ENCODE results near the gene PHAX. TPM values are rescaled to one million over a fixed set of nuclear protein-coding genes. Genes with fewer than 3 reads are reported as not detected.

Gene PHAX
- total and polyA plus RNA-seq, 2 experiments from 2014 or later = 86.5 to 124 TPM

DNA sequence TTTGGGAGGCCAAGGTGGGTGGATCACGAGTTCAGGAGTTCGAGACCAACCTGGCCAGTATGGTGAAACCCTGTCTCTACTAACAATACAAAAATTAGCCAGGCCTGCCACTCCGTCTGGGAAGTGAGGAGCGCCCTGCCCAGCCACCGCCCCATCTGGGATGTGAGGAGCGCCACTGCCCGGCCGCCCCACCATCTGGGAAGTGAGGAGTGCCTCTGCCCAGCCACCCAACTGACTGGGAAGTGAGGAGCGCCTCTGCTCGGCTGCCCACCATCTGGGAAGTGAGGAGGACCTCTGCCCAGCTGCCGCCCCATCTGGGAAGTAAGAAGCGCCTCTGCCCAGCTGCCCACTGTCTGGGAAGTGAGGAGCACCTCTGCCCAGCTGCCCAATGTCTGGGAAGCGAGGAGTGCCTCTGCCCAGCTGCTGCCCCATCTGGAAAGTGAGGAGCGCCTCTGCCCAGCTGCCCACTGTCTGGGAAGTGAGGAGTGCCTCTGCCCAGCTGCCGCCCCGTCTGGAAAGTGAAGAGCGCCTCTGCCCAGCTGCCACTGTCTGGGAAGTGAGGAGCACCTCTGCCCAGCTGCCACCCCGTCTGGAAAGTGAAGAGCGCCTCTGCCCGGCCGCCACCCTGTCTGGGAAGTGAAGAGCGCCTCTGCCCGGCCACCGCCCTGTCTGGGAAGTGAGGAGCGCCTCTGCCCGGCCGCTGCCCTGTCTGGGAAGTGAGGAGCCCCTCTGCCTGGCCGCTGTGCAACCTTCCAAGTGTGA, 11.0 kb upstream of the PHAX start:
- H3F3A ChIP-seq (ENCODE audit: insufficient read depth) = no peaks in the 10 kb centered on the region
- no peak overlapping the region for H3K4me2 ChIP-seq (ENCODE audit: unreplicated experiment)
- H3K27me3 ChIP-seq (replicated peaks; ENCODE audit: insufficient read depth) = no peaks in the 10 kb centered on the region
- H3K9me2 ChIP-seq (ENCODE audit: insufficient read depth) = no peaks in the 10 kb centered on the region
- H4K20me1 ChIP-seq (ENCODE audit: insufficient read depth) = no peaks in the 10 kb centered on the region
- WGBS, 2 experiments (ENCODE audit: low coverage in 1 of 2, low lambda C conversion rate in 2 of 2, missing lambda C conversion rate in 2 of 2) = 95 to 97% methylated on average over 22 to 28 of the region's 28 CpGs
- peaks cover 11% of the 10 kb centered on the region; the same call in 1 of the 2 replicates for H3K36me3 ChIP-seq (ENCODE audit: low read depth)
- peaks cover 24% of the 10 kb centered on the region for H3K79me2 ChIP-seq (ENCODE audit: insufficient read depth)
- TF ChIP-seq EZH2phosphoT487 (IDR thresholded peaks at IDR 0.05; ENCODE audit: insufficient read depth, low read depth) (no peak), EZH2 (IDR thresholded peaks at IDR 0.05; ENCODE audit: insufficient read depth, poor library complexity, severe bottlenecking) (no peak)
- H3K9ac ChIP-seq = no peak overlapping the region
- H3K27ac ChIP-seq = no peak overlapping the region
- peaks cover 16% of the 10 kb centered on the region for H3K4me1 ChIP-seq (ENCODE audit: insufficient read depth)
- no peak overlapping the region for H3K4me3 ChIP-seq
- no peaks in the 10 kb centered on the region for H3K9me3 ChIP-seq (ENCODE audit: low read depth)
- DNase-seq = no peak
- in situ Hi-C loops (cut with MboI) = no loop called here
- H2AFZ ChIP-seq = no peak overlapping the region

DNA sequence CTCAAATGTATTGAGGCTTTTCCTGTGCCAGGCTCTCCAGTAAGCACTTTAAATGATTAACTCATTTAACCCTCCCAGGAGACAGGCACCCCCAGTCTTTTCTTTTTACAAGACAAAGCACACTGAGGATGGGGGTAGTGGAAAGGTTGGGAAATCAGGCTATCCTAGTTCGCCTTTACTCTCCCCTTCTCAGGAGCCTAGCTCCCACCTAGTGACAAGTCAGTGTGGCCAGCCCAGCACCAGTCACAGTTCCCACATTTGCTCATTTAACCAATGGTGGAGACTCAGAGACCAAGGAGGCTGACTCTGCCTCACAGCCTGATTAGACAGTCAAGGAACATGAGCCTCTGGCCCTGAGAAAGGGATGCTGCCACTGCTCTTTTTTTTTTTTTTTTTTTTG, 9.2 kb upstream of the PHAX start:
- no peak overlapping the region for H3K9ac ChIP-seq
- H3K27me3 ChIP-seq (replicated peaks; ENCODE audit: insufficient read depth) = no peaks in the 10 kb centered on the region
- no peaks in the 10 kb centered on the region for H4K20me1 ChIP-seq (ENCODE audit: insufficient read depth)
- H2AFZ ChIP-seq = no peak overlapping the region
- peaks cover 24% of the 10 kb centered on the region for H3K79me2 ChIP-seq (ENCODE audit: insufficient read depth)
- no peak for DNase-seq
- H3F3A ChIP-seq (ENCODE audit: insufficient read depth) = peaks cover 9% of the 10 kb centered on the region; the same call in 1 of the 2 replicates
- 0 out of 2 replicates have a peak, but pooled peaks cover 11% of the 10 kb centered on the region for H3K36me3 ChIP-seq (ENCODE audit: low read depth)
- no peaks in the 10 kb centered on the region for H3K9me3 ChIP-seq (ENCODE audit: low read depth)
- WGBS, 2 experiments (ENCODE audit: low coverage in 1 of 2, low lambda C conversion rate in 2 of 2, missing lambda C conversion rate in 2 of 2) = 69 to 71% methylated on average over 1 of the region's 1 CpG
- TF ChIP-seq EZH2 (IDR thresholded peaks at IDR 0.05; ENCODE audit: insufficient read depth, poor library complexity, severe bottlenecking) (no peak), EZH2phosphoT487 (IDR thresholded peaks at IDR 0.05; ENCODE audit: insufficient read depth, low read depth) (no peak)
- H3K27ac ChIP-seq = no peak overlapping the region
- in situ Hi-C loops (cut with MboI) = no loop called here
- no peak overlapping the region for H3K4me3 ChIP-seq
- peaks cover 16% of the 10 kb centered on the region for H3K4me1 ChIP-seq (ENCODE audit: insufficient read depth)
- H3K9me2 ChIP-seq (ENCODE audit: insufficient read depth) = no peaks in the 10 kb centered on the region
- H3K4me2 ChIP-seq (ENCODE audit: unreplicated experiment) = no peak overlapping the region

DNA sequence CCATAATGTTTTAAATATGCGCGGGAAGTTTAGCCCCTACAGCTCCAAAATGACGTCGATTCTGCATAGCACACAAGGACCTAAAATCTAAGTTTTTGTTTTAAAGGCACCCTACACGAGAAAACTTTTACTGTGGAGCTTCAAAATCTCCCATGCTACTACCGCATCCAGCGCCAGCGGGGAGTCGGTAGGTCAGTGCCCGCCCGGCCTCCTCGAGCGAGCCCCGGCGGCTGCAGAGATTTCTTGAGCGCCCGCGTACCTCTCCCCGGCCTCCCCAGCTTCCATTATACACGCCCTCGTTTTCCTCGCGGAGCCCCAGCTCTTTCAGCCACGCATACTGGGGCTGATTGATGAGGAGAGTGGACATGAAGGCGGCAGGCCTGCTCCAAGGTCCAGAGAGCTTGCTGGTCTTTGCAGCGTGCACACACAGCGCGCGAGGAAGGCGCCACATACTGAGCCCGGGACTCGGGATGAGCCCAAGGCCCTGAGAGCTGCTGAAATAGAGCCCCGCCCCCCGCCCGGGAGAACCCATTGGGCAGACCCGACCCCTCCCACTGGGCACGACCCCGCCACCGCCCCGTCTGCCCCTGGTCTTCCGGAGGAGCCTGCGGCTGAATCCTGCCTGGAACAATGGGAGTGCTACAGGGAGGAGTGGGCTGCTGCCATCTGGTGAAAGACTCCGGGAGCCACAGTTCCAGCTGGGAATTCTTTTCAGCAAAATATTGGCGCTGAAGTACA, 5.8 kb upstream of the PHAX start, which contains the start of gene ALDH7A1:
Gene ALDH7A1, minus strand, starts transcription at position 472 of the 738 bp plus-strand sequence. Its CDS starts 21 bp downstream, at position 451.
- H4K20me1 ChIP-seq (ENCODE audit: insufficient read depth) = no peaks in the 10 kb centered on the region
- DNase-seq = peak; percentile 89
- in situ Hi-C loops (cut with MboI) = no loop called here

DNA sequence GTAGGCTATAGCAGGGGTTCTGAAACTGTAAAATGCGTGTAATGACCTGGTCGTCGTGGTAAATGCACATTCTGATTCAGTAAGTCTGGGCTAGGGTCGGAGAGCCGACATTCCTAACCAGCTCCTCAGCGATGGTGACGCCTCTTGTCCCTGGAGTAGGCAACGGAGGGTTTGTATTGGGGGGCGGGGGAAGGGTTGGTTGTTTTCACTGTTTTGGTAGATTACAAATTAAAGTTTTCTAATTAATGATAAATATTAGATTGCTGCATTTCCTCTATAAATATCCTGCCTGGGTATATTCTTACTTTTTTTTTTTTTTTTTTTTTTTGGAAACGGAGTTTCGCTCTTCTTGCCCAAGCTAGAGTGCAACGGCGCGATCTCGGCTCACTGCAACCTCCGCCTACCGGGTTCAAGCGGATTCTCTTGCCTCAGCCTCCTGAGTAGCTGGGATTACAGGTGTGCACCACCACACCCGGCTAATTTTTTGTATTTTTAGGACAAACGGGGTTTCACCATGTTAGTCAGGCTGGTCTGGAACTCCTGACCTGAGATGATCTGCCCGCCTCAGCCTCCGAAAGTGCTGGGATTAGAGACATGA, 5.2 kb upstream of the PHAX start:
- peak overlapping the region; percentile 93 for H2AFZ ChIP-seq
- H3F3A ChIP-seq (ENCODE audit: insufficient read depth) = peaks cover 15% of the 10 kb centered on the region
- peaks cover 24% of the 10 kb centered on the region for H3K79me2 ChIP-seq (ENCODE audit: insufficient read depth)
- no peaks in the 10 kb centered on the region for H3K36me3 ChIP-seq (ENCODE audit: low read depth)
- no peaks in the 10 kb centered on the region for H3K9me2 ChIP-seq (ENCODE audit: insufficient read depth)
- no peak for DNase-seq
- peak overlapping the region; percentile 72 for H3K27ac ChIP-seq
- TF ChIP-seq EZH2 (IDR thresholded peaks at IDR 0.05; ENCODE audit: insufficient read depth, poor library complexity, severe bottlenecking) = no peak
- TF ChIP-seq EZH2phosphoT487 (IDR thresholded peaks at IDR 0.05; ENCODE audit: insufficient read depth, low read depth) = no peak
- H3K27me3 ChIP-seq (replicated peaks; ENCODE audit: insufficient read depth) = no peaks in the 10 kb centered on the region
- WGBS, 2 experiments (ENCODE audit: low coverage in 1 of 2, low lambda C conversion rate in 2 of 2, missing lambda C conversion rate in 2 of 2) = 58 to 59% methylated on average over 22 of the region's 22 CpGs
- peak overlapping the region; percentile 87 for H3K4me2 ChIP-seq (ENCODE audit: unreplicated experiment)
- in situ Hi-C loops (cut with MboI) = no loop called here
- H3K9me3 ChIP-seq (ENCODE audit: low read depth) = no peaks in the 10 kb centered on the region
- peaks cover 16% of the 10 kb centered on the region for H3K4me1 ChIP-seq (ENCODE audit: insufficient read depth)
- H3K4me3 ChIP-seq = peak overlapping the region; percentile 85
- no peaks in the 10 kb centered on the region for H4K20me1 ChIP-seq (ENCODE audit: insufficient read depth)
- H3K9ac ChIP-seq = peak overlapping the region; percentile 80

More for the DNA sequence above, 5.8 kb upstream of the PHAX start, which contains the start of gene ALDH7A1:
- H3K9ac ChIP-seq = peak within 1 kb of the TSS; percentile 80
- TF ChIP-seq EZH2phosphoT487 (IDR thresholded peaks at IDR 0.05; ENCODE audit: insufficient read depth, low read depth) (no peak), EZH2 (IDR thresholded peaks at IDR 0.05; ENCODE audit: insufficient read depth, poor library complexity, severe bottlenecking) (no peak)
- no peaks in the 10 kb centered on the region for H3K9me3 ChIP-seq (ENCODE audit: low read depth)
- no peaks in the 10 kb centered on the region for H3K9me2 ChIP-seq (ENCODE audit: insufficient read depth)
- peak within 1 kb of the TSS; percentile 85 for H3K4me3 ChIP-seq
- peak within 1 kb of the TSS; percentile 87 for H3K4me2 ChIP-seq (ENCODE audit: unreplicated experiment)
- WGBS, 2 experiments (ENCODE audit: low coverage in 1 of 2, low lambda C conversion rate in 2 of 2, missing lambda C conversion rate in 2 of 2) = 1 to 2% methylated on average over 36 to 43 of the region's 44 CpGs
- peak within 1 kb of the TSS; percentile 72 for H3K27ac ChIP-seq
- H3F3A ChIP-seq (ENCODE audit: insufficient read depth) = peaks cover 15% of the 10 kb centered on the region
- no peaks in the 10 kb centered on the region for H3K27me3 ChIP-seq (replicated peaks; ENCODE audit: insufficient read depth)
- peaks cover 16% of the 10 kb centered on the region for H3K4me1 ChIP-seq (ENCODE audit: insufficient read depth)
- no peaks in the 10 kb centered on the region for H3K36me3 ChIP-seq (ENCODE audit: low read depth)
- peaks cover 24% of the 10 kb centered on the region for H3K79me2 ChIP-seq (ENCODE audit: insufficient read depth)
- H2AFZ ChIP-seq = peak within 1 kb of the TSS; percentile 93

Measured in GM23248 (cell line).